ENCODE data around the gene ARL10. TPM values are rescaled to one million over a fixed set of nuclear protein-coding genes. Genes with fewer than 3 reads are reported as not detected.

ARL10 gene
- total RNA-seq, 1 donor from 2014 or later = 14.3 TPM

GRCh38 chr5:176364765-176365350 lies 429 bp upstream of the ARL10 start:
- H3K27ac ChIP-seq (ENCODE audit: low read depth, low read length) = no peak overlapping the region
- Mint-ChIP-seq H3K4me1 (ENCODE audit: low read depth, unreplicated experiment) (peaks cover 9% of the 10 kb centered on the region), H3K27me3 (ENCODE audit: low read depth, unreplicated experiment) (peaks cover 5% of the 10 kb centered on the region), H3K36me3 (ENCODE audit: low read depth, unreplicated experiment) (peaks cover 6% of the 10 kb centered on the region), H3K9me3 (ENCODE audit: unreplicated experiment) (peaks cover 2% of the 10 kb centered on the region), H3K4me3 (ENCODE audit: unreplicated experiment) (peak overlapping the region; percentile 77), H3K27ac (ENCODE audit: unreplicated experiment) (peak overlapping the region; percentile 18)
- H3K4me1 ChIP-seq (ENCODE audit: insufficient read depth, low read length) = peaks cover 18% of the 10 kb centered on the region
- H3K36me3 ChIP-seq (ENCODE audit: insufficient read depth, low read length) = peaks cover 6% of the 10 kb centered on the region
- DNase-seq (ENCODE audit: low read depth) (no peak), FAIRE-seq (no peak)
- no peaks in the 10 kb centered on the region for H3K27me3 ChIP-seq (ENCODE audit: insufficient read depth, low read length)
- TF ChIP-seq, protein P1, sequence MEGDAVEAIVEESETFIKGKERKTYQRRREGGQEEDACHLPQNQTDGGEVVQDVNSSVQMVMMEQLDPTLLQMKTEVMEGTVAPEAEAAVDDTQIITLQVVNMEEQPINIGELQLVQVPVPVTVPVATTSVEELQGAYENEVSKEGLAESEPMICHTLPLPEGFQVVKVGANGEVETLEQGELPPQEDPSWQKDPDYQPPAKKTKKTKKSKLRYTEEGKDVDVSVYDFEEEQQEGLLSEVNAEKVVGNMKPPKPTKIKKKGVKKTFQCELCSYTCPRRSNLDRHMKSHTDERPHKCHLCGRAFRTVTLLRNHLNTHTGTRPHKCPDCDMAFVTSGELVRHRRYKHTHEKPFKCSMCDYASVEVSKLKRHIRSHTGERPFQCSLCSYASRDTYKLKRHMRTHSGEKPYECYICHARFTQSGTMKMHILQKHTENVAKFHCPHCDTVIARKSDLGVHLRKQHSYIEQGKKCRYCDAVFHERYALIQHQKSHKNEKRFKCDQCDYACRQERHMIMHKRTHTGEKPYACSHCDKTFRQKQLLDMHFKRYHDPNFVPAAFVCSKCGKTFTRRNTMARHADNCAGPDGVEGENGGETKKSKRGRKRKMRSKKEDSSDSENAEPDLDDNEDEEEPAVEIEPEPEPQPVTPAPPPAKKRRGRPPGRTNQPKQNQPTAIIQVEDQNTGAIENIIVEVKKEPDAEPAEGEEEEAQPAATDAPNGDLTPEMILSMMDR (IDR thresholded peaks at IDR 0.05; ENCODE audit: insufficient read depth, low read depth, low read length) = no peak
- TF ChIP-seq EZH2 (IDR thresholded peaks at IDR 0.05; ENCODE audit: insufficient read depth, low read length) = no peak
- H3K4me3 ChIP-seq (ENCODE audit: insufficient read depth, low read depth, low read length) = peak overlapping the region; percentile 77
- H4K20me1 ChIP-seq (ENCODE audit: insufficient read depth, low read length) = peaks cover 15% of the 10 kb centered on the region
- peaks cover 26% of the 10 kb centered on the region for H3K79me2 ChIP-seq (ENCODE audit: insufficient read depth, low read length)
- no peaks in the 10 kb centered on the region for H3K9me3 ChIP-seq (ENCODE audit: insufficient read depth, low read depth, low read length)
- H3K9ac ChIP-seq (ENCODE audit: low read length) = peak overlapping the region; percentile 83
- peak overlapping the region; percentile 97 for H3K4me2 ChIP-seq (ENCODE audit: low read length)
- H2AFZ ChIP-seq (ENCODE audit: low read depth, low read length) = peak overlapping the region; percentile 96

GRCh38 chr5:176366232-176366894 lies 1.1 kb downstream of the ARL10 start:
- peaks cover 9% of the 10 kb centered on the region for H4K20me1 ChIP-seq (ENCODE audit: insufficient read depth, low read length)
- peak overlapping the region; percentile 97 for H3K4me2 ChIP-seq (ENCODE audit: low read length)
- DNase-seq (ENCODE audit: low read depth) (peak; percentile 11), FAIRE-seq (no peak)
- H3K9me3 Mint-ChIP-seq (ENCODE audit: unreplicated experiment) = peaks cover 2% of the 10 kb centered on the region
- peak overlapping the region; percentile 77 for H3K4me3 ChIP-seq (ENCODE audit: insufficient read depth, low read depth, low read length)
- no peaks in the 10 kb centered on the region for H3K27me3 ChIP-seq (ENCODE audit: insufficient read depth, low read length)
- H3K79me2 ChIP-seq (ENCODE audit: insufficient read depth, low read length) = peaks cover 11% of the 10 kb centered on the region
- H2AFZ ChIP-seq (ENCODE audit: low read depth, low read length) = peak overlapping the region; percentile 96
- H3K4me3 Mint-ChIP-seq (ENCODE audit: unreplicated experiment) = peak overlapping the region; percentile 85
- no peaks in the 10 kb centered on the region for H3K9me3 ChIP-seq (ENCODE audit: insufficient read depth, low read depth, low read length)
- peak overlapping the region; percentile 22 for H3K27ac ChIP-seq (ENCODE audit: low read depth, low read length)
- peaks cover 8% of the 10 kb centered on the region for H3K36me3 Mint-ChIP-seq (ENCODE audit: low read depth, unreplicated experiment)
- TF ChIP-seq, protein P1 (IDR thresholded peaks at IDR 0.05; ENCODE audit: insufficient read depth, low read depth, low read length) = no peak
- TF ChIP-seq EZH2 (IDR thresholded peaks at IDR 0.05; ENCODE audit: insufficient read depth, low read length) = no peak
- peaks cover 9% of the 10 kb centered on the region for H3K4me1 Mint-ChIP-seq (ENCODE audit: low read depth, unreplicated experiment)
- H3K27ac Mint-ChIP-seq (ENCODE audit: unreplicated experiment) = no peak overlapping the region
- peaks cover 18% of the 10 kb centered on the region for H3K4me1 ChIP-seq (ENCODE audit: insufficient read depth, low read length)
- peaks cover 16% of the 10 kb centered on the region for H3K36me3 ChIP-seq (ENCODE audit: insufficient read depth, low read length)
- H3K27me3 Mint-ChIP-seq (ENCODE audit: low read depth, unreplicated experiment) = peaks cover 5% of the 10 kb centered on the region
- H3K9ac ChIP-seq (ENCODE audit: low read length) = peak overlapping the region; percentile 83

DNA sequence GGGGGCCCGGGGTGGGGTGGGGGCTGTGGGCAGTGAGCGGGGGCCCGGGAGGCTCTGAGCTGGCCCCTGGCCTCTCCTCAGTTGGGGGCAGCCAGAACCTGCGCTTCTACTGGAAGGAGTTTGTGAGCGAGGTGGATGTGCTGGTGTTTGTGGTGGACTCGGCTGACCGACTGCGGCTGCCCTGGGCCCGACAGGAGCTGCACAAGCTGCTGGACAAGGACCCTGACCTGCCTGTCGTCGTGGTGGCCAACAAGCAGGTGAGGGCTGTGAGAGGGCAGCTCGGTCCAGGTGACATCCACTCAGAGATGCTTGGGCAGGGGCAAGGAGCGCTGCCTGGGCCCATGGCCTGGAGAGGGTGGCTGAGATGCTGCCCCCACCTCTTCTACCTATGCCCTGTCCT lies 3.4 kb downstream of the ARL10 start:
- DNase-seq (ENCODE audit: low read depth) (no peak), FAIRE-seq (no peak)
- Histone ChIP-seq H3K79me2 (ENCODE audit: insufficient read depth, low read length) (peaks cover 9% of the 10 kb centered on the region), H3K4me1 (ENCODE audit: insufficient read depth, low read length) (peaks cover 14% of the 10 kb centered on the region), H3K9ac (ENCODE audit: low read length) (no peak overlapping the region), H3K4me3 (ENCODE audit: insufficient read depth, low read depth, low read length) (no peak overlapping the region), H3K27me3 (ENCODE audit: insufficient read depth, low read length) (no peaks in the 10 kb centered on the region), H4K20me1 (ENCODE audit: insufficient read depth, low read length) (peaks cover 9% of the 10 kb centered on the region), H3K27ac (ENCODE audit: low read depth, low read length) (no peak overlapping the region), H3K4me2 (ENCODE audit: low read length) (no peak overlapping the region), H3K9me3 (ENCODE audit: insufficient read depth, low read depth, low read length) (no peaks in the 10 kb centered on the region), H2AFZ (ENCODE audit: low read depth, low read length) (no peak overlapping the region), H3K36me3 (ENCODE audit: insufficient read depth, low read length) (peaks cover 16% of the 10 kb centered on the region)
- Mint-ChIP-seq H3K4me3 (ENCODE audit: unreplicated experiment) (no peak overlapping the region), H3K4me1 (ENCODE audit: low read depth, unreplicated experiment) (peaks cover 11% of the 10 kb centered on the region), H3K27ac (ENCODE audit: unreplicated experiment) (no peak overlapping the region), H3K27me3 (ENCODE audit: low read depth, unreplicated experiment) (peaks cover 4% of the 10 kb centered on the region), H3K9me3 (ENCODE audit: unreplicated experiment) (peaks cover 2% of the 10 kb centered on the region), H3K36me3 (ENCODE audit: low read depth, unreplicated experiment) (peaks cover 8% of the 10 kb centered on the region)
- no peak for TF ChIP-seq EZH2 (IDR thresholded peaks at IDR 0.05; ENCODE audit: insufficient read depth, low read length)
- TF ChIP-seq, protein P1 (IDR thresholded peaks at IDR 0.05; ENCODE audit: insufficient read depth, low read depth, low read length) = no peak

Data from astrocyte (in vitro differentiated cells and primary cell).